GM23338 (cell line): ENCODE measurements around the gene BGLAP. TPM values are rescaled to one million over a fixed set of nuclear protein-coding genes. Genes with fewer than 3 reads are reported as not detected.

ENCODE experiments used
- ATAC-seq: fragments of 200-7000 bp; cut with Tn5 transposase; 3 replicates; pipeline ENCODE4 v1.9.1; 2020
- DNase-seq: peaks from one replicate; pipeline ENCODE4 v3.0.0-alpha.2; 2015; ENCODE audit warnings: low spot score
- H2AFZ ChIP-seq: fragments of 200-600 bp; sonication (generic); 2 replicates; pipeline ENCODE4 v1.8.0; 2016; ENCODE audit warnings: antibody characterized with exemption, mild to moderate bottlenecking, moderate library complexity
- H3F3A ChIP-seq: fragments of 200-600 bp; sonication (generic); replicated peaks from 2 replicates; pipeline ENCODE4 v1.8.0; 2017; ENCODE audit warnings: antibody characterized with exemption, mixed run types, low read depth
- H3K27ac ChIP-seq: fragments of 200-600 bp; sonication (generic); 2 replicates; pipeline ENCODE4 v1.6.1; 2016; ENCODE audit warnings: low read depth
- H3K27me3 ChIP-seq: fragments of 200-600 bp; sonication (generic); 2 replicates; pipeline ENCODE4 v1.8.0; 2016; ENCODE audit warnings: mild to moderate bottlenecking, mixed run types, moderate library complexity; ENCODE audit not compliant: insufficient read depth
- H3K36me3 ChIP-seq: fragments of 200-600 bp; sonication (generic); 2 replicates; pipeline ENCODE4 v1.8.0; 2016; ENCODE audit warnings: mild to moderate bottlenecking; ENCODE audit not compliant: insufficient read depth
- H3K4me1 ChIP-seq: fragments of 200-600 bp; sonication (generic); 2 replicates; pipeline ENCODE4 v1.8.0; 2016; ENCODE audit warnings: mild to moderate bottlenecking, moderate library complexity; ENCODE audit not compliant: insufficient read depth
- H3K4me2 ChIP-seq: fragments of 200-600 bp; sonication (generic); 2 replicates; pipeline ENCODE4 v1.7.1; 2017; ENCODE audit warnings: mixed run types
- H3K4me3 ChIP-seq: fragments of 200-600 bp; sonication (generic); 2 replicates; pipeline ENCODE4 v1.6.1; 2016; ENCODE audit warnings: mixed run types
- H3K79me2 ChIP-seq: fragments of 200-600 bp; sonication (generic); replicated peaks from 2 replicates; pipeline ENCODE4 v1.8.0; 2017; ENCODE audit warnings: mild to moderate bottlenecking; ENCODE audit not compliant: insufficient read depth
- H3K9me2 ChIP-seq: fragments of 200-600 bp; sonication (generic); 2 replicates; pipeline ENCODE4 v1.8.0; 2017; ENCODE audit not compliant: insufficient read depth
- H4K20me1 ChIP-seq: fragments of 200-600 bp; sonication (generic); replicated peaks from 2 replicates; pipeline ENCODE4 v1.8.0; 2017; ENCODE audit warnings: mild to moderate bottlenecking; ENCODE audit not compliant: insufficient read depth
- H3K27ac Mint-ChIP-seq: 2 replicates; pipeline ENCODE4 v1.8.0; 2020; ENCODE audit warnings: inconsistent platforms, mild to moderate bottlenecking, moderate library complexity, mixed read lengths
- H3K27me3 Mint-ChIP-seq: 3 replicates; pipeline ENCODE4 v1.8.0; 2022; ENCODE audit warnings: low read depth, mild to moderate bottlenecking, moderate library complexity, mixed read lengths, inconsistent platforms; ENCODE audit not compliant: insufficient read depth, poor library complexity
- H3K36me3 Mint-ChIP-seq: 3 replicates; pipeline ENCODE4 v1.8.0; 2021; ENCODE audit warnings: low read depth, mild to moderate bottlenecking, inconsistent platforms, moderate library complexity, mixed read lengths
- H3K4me1 Mint-ChIP-seq: 3 replicates; pipeline ENCODE4 v1.8.0; 2020; ENCODE audit warnings: mild to moderate bottlenecking, inconsistent platforms, mixed read lengths
- H3K4me3 Mint-ChIP-seq: 3 replicates; pipeline ENCODE4 v1.8.0; 2021; ENCODE audit warnings: moderate library complexity, mild to moderate bottlenecking, inconsistent platforms, mixed read lengths
- H3K9me3 Mint-ChIP-seq: 3 replicates; pipeline ENCODE4 v1.8.0; 2020; ENCODE audit warnings: moderate library complexity, mild to moderate bottlenecking, inconsistent platforms, mixed read lengths
- CREB1 ChIP-seq: fragments of 250-450 bp; sonication (Bioruptor Pico); IDR thresholded peaks from 2 replicates; pipeline ENCODE4 v1.5.0; 2020; ENCODE audit warnings: low read depth, mild to moderate bottlenecking, moderate library complexity
- CTCF ChIP-seq, 2 experiments: fragments of 200-600 bp in 1 of 2; sonication (generic) in 1 of 2; conservative IDR thresholded peaks; 2 replicates each; pipeline versions ENCODE4 v1.5.1 to v1.6.1; 2016 to 2017; ENCODE audit warnings: antibody characterized with exemption in 2 of 2, low read depth in 2 of 2, mild to moderate bottlenecking in 2 of 2, moderate library complexity in 1 of 2
- ETS1 ChIP-seq: IDR thresholded peaks from 2 replicates; pipeline ENCODE4 v1.6.1; 2016; ENCODE audit warnings: antibody characterized with exemption
- EZH2 ChIP-seq: fragments of 200-600 bp; sonication (generic); IDR thresholded peaks from one replicate; pipeline ENCODE4 v1.8.0; 2017; ENCODE audit warnings: antibody characterized with exemption, mild to moderate bottlenecking, low read depth; ENCODE audit not compliant: unreplicated experiment
- EZH2phosphoT487 ChIP-seq: fragments of 200-600 bp; sonication (generic); IDR thresholded peaks from one replicate; pipeline ENCODE4 v1.8.1; 2018; ENCODE audit warnings: antibody characterized with exemption; ENCODE audit not compliant: unreplicated experiment
- JUNB ChIP-seq: IDR thresholded peaks from one replicate; pipeline ENCODE4 v1.6.1; 2016; ENCODE audit warnings: antibody characterized with exemption; ENCODE audit not compliant: unreplicated experiment
- NANOG ChIP-seq: IDR thresholded peaks from 2 replicates; pipeline ENCODE4 v1.6.1; 2016; ENCODE audit warnings: antibody characterized with exemption, borderline replicate concordance
- POLR2AphosphoS5 ChIP-seq: IDR thresholded peaks from 2 replicates; pipeline ENCODE4 v1.6.1; 2016; ENCODE audit warnings: antibody characterized with exemption, low read depth
- REST ChIP-seq: IDR thresholded peaks from one replicate; pipeline ENCODE4 v1.6.1; 2018; ENCODE audit warnings: antibody characterized with exemption; ENCODE audit not compliant: unreplicated experiment
- STAT1 ChIP-seq: IDR thresholded peaks from one replicate; pipeline ENCODE4 v1.6.1; 2016; ENCODE audit warnings: antibody characterized with exemption; ENCODE audit not compliant: unreplicated experiment
- ZNF114 ChIP-seq: fragments of 250-450 bp; sonication (Bioruptor Pico); IDR thresholded peaks from 2 replicates; pipeline ENCODE4 v1.5.0; 2020; ENCODE audit warnings: mild to moderate bottlenecking, moderate library complexity
- ZNF331 ChIP-seq: fragments of 250-450 bp; sonication (Bioruptor Pico); IDR thresholded peaks from 2 replicates; pipeline ENCODE4 v1.5.0; 2020; ENCODE audit warnings: low read depth, mild to moderate bottlenecking, moderate library complexity
- polyA plus RNA-seq: library from polyadenylated mRNA; unstranded; fragments of >200 nt; fragmentation: Nextera tagmentation; extraction: Ambion mirVana; gene quantifications from 2 replicates; pipeline ENCODE4 v1.2.1, GENCODE V29; 2016
- total RNA-seq: library from RNA; depleted of rRNA; stranded (reverse); fragments of >200 nt; shearing (Covaris generic); gene quantifications from 2 replicates; pipeline ENCODE4 v1.2.3, GENCODE V29; 2014
- TF ChIP-seq, protein P1 (sequence below): fragments of 250-450 bp; sonication (Bioruptor Pico); IDR thresholded peaks from 2 replicates; pipeline ENCODE4 v1.5.0; 2020; ENCODE audit warnings: mild to moderate bottlenecking, moderate library complexity

Gene BGLAP
- total and polyA plus RNA-seq, 2 experiments from 2014 or later = 0.36 to 0.42 TPM

- peaks cover 19% of the 10 kb centered on the region for H3K4me1 Mint-ChIP-seq
- H3K4me3 Mint-ChIP-seq = no peak overlapping the region
- H3K79me2 ChIP-seq = peaks cover 19% of the 10 kb centered on the region
- H3K27me3 ChIP-seq = no peaks in the 10 kb centered on the region
- no peak for TF ChIP-seq EZH2phosphoT487
- TF ChIP-seq ETS1 = no peak
- no peak for TF ChIP-seq ZNF331 (CRISPR knock-in tag)
- TF ChIP-seq JUNB = no peak
- TF ChIP-seq CTCF (conservative IDR thresholded peaks at IDR 0.05; ENCODE audit: low read depth in 2 of 2) = no peak
- TF ChIP-seq NANOG = no peak
- no peak for TF ChIP-seq STAT1
- TF ChIP-seq, protein P1, sequence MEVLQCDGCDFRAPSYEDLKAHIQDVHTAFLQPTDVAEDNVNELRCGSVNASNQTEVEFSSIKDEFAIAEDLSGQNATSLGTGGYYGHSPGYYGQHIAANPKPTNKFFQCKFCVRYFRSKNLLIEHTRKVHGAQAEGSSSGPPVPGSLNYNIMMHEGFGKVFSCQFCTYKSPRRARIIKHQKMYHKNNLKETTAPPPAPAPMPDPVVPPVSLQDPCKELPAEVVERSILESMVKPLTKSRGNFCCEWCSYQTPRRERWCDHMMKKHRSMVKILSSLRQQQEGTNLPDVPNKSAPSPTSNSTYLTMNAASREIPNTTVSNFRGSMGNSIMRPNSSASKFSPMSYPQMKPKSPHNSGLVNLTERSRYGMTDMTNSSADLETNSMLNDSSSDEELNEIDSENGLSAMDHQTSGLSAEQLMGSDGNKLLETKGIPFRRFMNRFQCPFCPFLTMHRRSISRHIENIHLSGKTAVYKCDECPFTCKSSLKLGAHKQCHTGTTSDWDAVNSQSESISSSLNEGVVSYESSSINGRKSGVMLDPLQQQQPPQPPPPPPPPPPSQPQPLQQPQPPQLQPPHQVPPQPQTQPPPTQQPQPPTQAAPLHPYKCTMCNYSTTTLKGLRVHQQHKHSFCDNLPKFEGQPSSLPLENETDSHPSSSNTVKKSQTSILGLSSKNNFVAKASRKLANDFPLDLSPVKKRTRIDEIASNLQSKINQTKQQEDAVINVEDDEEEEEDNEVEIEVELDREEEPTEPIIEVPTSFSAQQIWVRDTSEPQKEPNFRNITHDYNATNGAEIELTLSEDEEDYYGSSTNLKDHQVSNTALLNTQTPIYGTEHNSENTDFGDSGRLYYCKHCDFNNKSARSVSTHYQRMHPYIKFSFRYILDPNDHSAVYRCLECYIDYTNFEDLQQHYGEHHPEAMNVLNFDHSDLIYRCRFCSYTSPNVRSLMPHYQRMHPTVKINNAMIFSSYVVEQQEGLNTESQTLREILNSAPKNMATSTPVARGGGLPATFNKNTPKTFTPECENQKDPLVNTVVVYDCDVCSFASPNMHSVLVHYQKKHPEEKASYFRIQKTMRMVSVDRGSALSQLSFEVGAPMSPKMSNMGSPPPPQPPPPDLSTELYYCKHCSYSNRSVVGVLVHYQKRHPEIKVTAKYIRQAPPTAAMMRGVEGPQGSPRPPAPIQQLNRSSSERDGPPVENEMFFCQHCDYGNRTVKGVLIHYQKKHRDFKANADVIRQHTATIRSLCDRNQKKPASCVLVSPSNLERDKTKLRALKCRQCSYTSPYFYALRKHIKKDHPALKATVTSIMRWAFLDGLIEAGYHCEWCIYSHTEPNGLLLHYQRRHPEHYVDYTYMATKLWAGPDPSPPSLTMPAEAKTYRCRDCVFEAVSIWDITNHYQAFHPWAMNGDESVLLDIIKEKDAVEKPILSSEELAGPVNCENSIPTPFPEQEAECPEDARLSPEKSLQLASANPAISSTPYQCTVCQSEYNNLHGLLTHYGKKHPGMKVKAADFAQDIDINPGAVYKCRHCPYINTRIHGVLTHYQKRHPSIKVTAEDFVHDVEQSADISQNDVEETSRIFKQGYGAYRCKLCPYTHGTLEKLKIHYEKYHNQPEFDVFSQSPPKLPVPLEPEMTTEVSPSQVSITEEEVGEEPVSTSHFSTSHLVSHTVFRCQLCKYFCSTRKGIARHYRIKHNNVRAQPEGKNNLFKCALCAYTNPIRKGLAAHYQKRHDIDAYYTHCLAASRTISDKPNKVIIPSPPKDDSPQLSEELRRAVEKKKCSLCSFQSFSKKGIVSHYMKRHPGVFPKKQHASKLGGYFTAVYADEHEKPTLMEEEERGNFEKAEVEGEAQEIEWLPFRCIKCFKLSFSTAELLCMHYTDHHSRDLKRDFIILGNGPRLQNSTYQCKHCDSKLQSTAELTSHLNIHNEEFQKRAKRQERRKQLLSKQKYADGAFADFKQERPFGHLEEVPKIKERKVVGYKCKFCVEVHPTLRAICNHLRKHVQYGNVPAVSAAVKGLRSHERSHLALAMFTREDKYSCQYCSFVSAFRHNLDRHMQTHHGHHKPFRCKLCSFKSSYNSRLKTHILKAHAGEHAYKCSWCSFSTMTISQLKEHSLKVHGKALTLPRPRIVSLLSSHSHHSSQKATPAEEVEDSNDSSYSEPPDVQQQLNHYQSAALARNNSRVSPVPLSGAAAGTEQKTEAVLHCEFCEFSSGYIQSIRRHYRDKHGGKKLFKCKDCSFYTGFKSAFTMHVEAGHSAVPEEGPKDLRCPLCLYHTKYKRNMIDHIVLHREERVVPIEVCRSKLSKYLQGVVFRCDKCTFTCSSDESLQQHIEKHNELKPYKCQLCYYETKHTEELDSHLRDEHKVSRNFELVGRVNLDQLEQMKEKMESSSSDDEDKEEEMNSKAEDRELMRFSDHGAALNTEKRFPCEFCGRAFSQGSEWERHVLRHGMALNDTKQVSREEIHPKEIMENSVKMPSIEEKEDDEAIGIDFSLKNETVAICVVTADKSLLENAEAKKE (CRISPR knock-in tag) = no peak
- TF ChIP-seq EZH2 = no peak
- TF ChIP-seq POLR2AphosphoS5 = no peak
- TF ChIP-seq REST = no peak
- TF ChIP-seq CREB1 (CRISPR knock-in tag) = no peak
- TF ChIP-seq ZNF114 (CRISPR knock-in tag) = no peak
- no peak overlapping the region for H2AFZ ChIP-seq
- peaks cover 12% of the 10 kb centered on the region; the same call in 1 of the 2 replicates for H3F3A ChIP-seq
- no peak overlapping the region for H3K27ac ChIP-seq
- peaks cover 16% of the 10 kb centered on the region for H3K4me1 ChIP-seq
- DNase-seq = no peak
- no peak overlapping the region for H3K4me2 ChIP-seq
- H3K9me3 Mint-ChIP-seq = no peaks in the 10 kb centered on the region
- H3K27ac Mint-ChIP-seq = no peak overlapping the region
- H3K36me3 ChIP-seq = no peaks in the 10 kb centered on the region
- H3K9me2 ChIP-seq = no peaks in the 10 kb centered on the region
- H3K36me3 Mint-ChIP-seq = no peaks in the 10 kb centered on the region; the same call in 1 of the 3 replicates
- H4K20me1 ChIP-seq = peaks cover 13% of the 10 kb centered on the region
- H3K27me3 Mint-ChIP-seq = peaks cover 12% of the 10 kb centered on the region
- no peak for ATAC-seq
- H3K4me3 ChIP-seq = no peak overlapping the region
Observed at GRCh38 chr1:156285437-156285836, 43.5 kb downstream of the BGLAP start.
